Measurements from ENCODE around the gene EPHA2. TPM values are rescaled to one million over a fixed set of nuclear protein-coding genes. Genes with fewer than 3 reads are reported as not detected.

The EPHA2 gene
- total RNA-seq, 1 donor from 2014 or later, result 1.2 TPM

DNA sequence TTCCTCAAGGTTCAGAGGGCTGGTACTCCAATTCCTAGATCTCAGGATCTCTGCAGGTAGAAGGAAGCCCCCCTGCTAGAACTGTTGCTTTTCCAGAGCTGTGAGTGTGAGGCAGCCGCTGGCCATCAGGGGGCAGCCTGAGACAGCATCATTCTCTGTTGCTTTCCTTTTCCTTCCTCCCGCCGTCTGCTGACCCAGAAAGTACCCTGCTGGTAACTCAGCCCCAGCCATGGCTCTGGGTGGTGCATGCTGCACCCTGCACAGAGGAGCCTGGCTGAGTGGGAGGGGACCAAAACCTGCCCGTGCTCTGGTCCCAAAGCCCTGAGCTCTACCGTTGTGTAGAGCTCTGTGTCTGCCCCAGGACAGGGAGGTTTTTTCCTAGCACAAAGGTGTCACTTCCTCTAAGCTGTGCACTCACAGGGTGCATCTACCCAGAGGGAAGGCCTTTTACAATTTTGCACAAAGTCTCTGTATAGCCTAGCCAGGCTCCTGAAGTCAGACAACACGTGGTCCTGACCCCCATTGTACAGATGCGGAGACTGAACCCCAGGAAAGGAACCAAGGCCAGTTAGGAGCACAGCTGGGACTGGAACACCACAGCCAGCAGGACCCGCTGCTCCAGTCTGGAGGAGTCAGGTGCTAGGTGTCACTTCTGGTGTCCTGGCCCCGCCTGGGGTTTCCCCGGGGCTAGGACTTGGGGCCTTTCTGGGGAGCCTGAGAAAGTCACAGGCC is 76.8 kb downstream of the EPHA2 start:
- DNase-seq (ENCODE audit: low spot score in 2 of 2) (peak; percentile 73 to 79), FAIRE-seq (no peak)

DNA sequence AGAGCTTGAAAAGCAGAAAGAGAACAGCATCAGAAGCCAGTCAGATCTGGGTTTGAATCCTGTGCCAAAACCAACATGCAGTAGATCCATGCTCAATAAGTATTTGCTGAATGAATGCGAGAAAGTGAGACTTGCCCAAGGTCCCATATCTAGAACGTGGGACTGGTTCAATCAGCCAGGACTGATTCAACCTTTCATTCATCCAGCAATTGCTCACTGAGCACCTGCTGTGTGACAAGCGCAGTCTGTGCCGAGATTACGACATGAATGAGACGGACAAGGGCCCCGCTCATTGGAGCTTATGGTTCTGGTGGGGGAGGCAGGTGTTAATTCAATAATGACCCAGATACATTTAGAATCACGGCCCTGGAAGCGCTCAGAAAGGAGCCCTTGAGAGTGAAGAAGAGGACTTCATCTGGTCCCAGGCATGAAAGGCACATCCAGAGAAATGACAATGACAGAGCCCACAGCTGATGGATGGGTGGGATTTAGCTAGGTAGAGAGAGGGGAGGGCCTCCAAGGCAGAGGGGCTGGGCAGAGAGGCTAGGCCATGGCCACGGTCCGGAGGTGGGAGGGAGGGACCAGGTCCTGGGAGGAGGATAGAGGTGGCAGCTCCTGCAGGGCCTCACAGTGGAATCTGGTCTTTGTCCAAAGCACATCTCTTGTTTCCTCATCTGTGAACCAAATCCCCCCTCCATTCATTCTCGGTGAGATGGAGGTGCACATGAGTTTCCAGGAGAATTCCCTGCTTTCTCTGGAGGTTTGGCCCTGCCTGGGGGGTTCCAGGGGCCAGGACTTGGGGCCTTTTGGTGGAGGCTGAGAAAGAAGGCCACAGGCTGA is 78.2 kb downstream of the EPHA2 start:
- DNase-seq (ENCODE audit: low spot score in 2 of 2) (no peak), FAIRE-seq (no peak)

DNA sequence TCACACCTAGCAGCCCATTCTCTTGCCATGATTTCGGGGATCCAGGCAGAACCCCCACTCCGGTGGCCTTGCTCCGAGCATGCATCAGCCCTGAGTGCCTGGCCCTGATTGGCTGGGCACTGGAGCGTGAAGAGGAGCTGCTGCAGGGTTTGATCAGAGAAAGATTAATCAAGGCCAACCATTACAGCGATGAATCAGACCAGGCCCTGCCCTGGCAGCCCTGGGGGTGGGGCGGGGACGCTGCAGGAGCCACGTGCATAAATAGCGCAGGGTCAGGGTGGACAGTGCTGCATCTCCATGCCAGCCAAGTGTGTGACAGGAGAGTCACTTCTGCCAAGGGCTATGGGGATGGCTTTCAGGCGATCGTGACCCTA is 79.0 kb downstream of the EPHA2 start:
- DNase-seq (ENCODE audit: low spot score in 2 of 2), result no peak

DNA sequence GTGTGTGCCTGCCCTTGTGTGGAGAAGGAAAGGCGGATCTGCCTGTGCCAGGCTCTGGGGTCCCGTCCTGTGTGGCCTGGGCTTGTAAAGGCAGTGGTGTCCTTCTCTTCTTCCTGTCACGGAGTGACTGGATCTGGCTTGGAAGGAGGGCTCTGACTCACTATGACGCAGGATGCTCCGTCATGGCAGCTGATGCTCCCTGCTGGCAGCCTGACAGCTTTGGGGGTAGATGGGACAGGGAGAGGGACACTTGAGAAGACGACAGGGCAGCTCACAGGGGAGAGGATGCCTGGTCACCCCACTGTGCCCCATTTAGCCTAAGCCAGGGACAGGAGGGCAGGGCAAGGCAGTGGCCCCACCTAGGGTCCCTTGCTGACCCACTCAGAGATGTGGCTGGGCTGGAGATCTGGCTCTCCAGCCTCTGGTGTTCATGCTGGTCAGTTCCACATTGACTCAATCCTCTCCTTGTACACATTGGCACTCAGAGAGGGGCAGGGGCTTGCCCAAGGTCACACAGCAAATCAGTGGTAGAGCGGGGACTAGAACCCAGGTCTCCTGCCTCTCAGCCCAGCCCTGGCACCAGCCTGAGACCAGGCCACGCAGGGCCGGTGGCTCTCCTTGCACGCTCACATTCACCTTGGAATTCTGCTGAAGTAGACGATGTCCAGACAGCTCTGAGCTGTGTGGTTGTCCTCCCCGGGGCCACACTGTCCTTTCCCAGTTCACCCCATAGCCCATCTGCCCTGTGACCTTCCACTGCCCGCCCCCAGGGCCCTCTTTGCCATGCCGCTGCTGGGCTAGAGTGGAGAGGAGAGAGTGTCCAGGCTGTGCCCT is 79.6 kb downstream of the EPHA2 start:
- DNase-seq (ENCODE audit: low spot score in 2 of 2) (no peak), FAIRE-seq (no peak)

More for the DNA sequence above, 79.0 kb downstream of the EPHA2 start:
- FAIRE-seq, result no peak

DNA sequence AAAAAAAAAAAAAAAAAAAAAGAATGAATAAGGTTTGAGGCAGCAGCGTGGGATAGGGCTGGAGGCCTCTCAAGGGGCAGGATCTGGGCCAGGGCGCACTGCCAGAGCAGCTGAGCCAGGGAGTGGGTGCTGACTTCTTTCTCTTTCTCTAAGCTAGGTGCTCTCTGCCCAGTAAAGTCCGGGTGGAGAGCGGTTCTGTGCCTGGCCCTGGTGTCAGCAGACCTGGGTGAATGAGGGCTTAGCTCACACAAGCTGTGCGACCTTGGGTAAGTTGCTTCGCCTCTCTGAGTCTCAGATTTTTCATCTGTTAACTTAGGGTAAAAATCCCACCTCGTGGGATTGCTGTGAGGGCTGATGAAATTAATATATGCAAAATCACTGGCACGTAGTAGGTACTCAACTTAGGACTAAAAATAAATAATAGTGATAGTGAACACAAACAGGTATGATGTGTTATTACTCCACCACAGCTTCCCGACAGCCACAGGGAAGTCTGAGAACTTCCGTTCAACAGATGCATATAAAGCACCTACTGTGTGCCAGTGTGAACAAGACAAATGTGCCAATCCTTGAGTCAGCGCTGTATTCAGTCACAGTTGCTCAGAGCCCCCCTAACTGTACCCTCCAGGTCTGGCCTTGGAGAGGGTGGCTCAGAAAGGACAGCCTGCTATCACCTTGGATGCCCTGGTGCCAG is 80.4 kb downstream of the EPHA2 start:
- DNase-seq (ENCODE audit: low spot score in 2 of 2), result no peak
- no peak for FAIRE-seq

Other genes with a start within 250 kb of the EPHA2 start
- gene ZBTB17, start 180.0 kb downstream of the EPHA2 start, total RNA-seq, result 46.9 TPM
- gene SRARP, start 151.8 kb downstream of the EPHA2 start, total RNA-seq, result 0.82 TPM
- gene HSPB7, start 138.0 kb downstream of the EPHA2 start, total RNA-seq, result not detected
- gene CLCNKA, start 134.0 kb downstream of the EPHA2 start, total RNA-seq, result 0.41 TPM
- under 0.01 TPM for gene CLCNKB, start 112.3 kb downstream of the EPHA2 start, total RNA-seq
- 1.2 TPM for gene FAM131C, start 82.4 kb downstream of the EPHA2 start, total RNA-seq
- gene ARHGEF19, start 56.6 kb upstream of the EPHA2 start, total RNA-seq, result 1.2 TPM
- gene CPLANE2, start 81.1 kb upstream of the EPHA2 start, total RNA-seq, result 16.7 TPM
- 28.5 TPM for gene FBXO42, start 196.4 kb upstream of the EPHA2 start, total RNA-seq
- 4.1 TPM for gene SZRD1, start 211.2 kb upstream of the EPHA2 start, total RNA-seq

All from frontal cortex (tissue), 4 donors.